Stimulated activated CD8-positive, alpha-beta memory T cell treated with anti-CD3 and anti-CD28 coated beads, Interleukin-7, amount 100 ng/mL, for 4 hours (primary cell): Measurements from ENCODE around the gene TP63.

Experiments used
- DNase-seq, 2 donors: peaks; one replicate each; pipeline ENCODE4 v3.0.0-alpha.2; 2020; ENCODE audit warnings: low read depth in 2 of 2

Gene TP63

DNA sequence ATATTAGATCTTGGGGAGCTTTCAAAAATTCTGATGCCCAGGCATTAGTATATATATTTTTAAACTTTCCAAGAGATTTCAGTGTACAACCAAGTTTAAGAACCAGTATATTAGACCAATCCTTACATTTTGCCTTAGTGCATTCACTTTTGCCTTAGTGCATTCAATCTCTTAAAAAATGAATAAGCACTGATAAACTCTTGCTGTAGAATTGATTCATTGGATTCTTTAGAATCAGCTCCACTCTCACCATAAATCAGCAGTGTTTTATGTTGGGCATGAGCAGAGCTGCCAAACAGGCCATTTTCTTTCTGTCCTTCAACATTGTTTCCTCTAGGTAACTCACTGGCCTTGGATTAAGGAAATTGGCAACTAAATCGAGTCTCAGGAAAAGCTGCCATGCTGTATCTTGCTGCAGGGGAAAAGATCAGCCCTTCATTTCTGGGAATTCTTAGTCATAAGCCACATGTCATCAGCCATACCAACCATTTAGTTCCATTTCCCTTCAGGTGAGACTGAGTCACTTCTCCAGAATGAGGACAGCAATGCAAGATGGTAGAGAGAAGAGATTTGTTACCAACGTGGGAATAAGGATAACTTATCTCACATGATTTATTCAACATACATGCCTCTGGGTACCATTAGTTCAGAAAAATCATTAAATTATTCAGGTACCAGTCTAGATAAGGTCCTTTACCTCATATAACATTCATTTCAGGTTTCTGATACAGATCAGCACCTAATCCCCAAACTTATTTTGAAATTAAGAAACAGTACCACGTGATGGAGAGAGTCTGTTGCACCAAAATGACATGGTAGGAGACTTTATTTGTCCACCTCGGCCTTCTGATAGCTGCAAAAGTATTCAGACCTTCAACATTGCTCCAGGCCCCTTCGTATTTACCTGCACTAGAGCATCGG lies 297.0 kb downstream of the TP63 start:
- no peak for DNase-seq

DNA sequence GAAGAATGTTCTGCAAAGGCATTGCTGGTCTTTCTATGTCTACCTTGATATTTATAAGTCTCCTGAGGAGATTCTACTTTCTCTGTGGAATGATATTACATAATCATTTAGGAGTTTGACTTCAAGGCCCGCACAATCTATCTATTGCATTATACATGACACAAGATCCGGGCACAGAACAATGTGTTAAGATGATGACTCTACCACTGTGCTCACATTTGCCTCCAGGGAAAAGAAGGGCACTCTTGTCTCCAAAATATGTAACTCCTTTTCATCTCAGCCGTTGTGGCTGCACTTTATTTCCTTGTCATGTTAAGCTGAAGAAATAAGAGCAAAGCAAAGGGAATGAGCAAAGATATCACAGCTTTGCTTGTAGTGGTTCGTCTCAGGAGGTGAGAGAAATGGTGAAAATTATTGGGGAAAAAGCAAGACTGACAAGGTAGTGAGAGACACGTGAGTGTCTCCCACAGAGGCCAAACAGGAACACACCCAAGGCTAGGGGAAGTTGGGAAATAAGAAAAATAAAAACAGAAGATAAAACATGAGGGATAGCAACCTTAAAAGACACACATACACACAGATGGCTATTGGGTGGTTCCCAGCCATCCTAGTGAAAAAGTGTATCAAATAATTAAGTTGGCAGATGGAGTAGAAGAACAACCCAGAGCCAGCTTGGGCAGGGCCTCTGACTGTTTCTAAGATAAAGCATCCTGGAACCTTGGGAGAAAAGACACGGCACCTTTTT lies 305.2 kb downstream of the TP63 start:
- DNase-seq = no peak

DNA sequence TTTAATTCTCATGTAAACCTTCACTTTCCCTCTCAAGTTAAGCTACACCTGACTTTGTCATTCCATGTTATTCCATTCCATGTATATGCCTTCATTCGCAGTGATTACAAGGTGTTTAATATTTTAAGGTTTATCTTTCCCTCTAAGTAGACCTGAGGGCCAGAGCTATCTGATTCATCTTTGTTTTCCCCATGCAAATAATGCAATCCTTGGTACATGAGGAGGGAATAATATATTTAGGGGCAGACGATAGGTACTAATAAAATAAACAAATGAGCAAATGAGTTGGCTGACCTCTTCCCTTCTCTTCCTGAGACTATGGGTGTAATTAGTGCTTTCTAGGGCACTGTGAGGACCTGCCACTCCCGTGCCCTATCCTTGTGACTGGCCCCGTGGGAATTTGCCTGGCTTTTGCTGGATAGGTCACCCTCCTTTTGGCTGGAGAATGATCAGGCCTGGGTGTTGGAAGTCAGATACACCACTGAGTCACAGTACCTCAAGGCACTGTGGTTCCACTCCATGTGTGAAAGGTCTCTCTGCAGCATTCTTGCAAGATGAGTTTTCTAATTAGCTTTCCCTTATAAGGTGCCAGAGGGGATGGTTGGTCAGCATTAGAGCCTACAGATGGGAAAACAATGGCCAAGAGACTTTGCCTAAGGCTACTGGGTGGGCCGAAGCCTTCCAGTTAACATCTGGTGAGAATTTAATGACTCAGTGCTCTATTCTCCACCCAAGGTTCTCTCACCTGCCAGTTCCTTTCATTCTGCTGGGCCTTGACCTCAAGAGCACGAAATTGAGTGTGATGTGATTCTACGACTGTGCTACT lies 306.3 kb downstream of the TP63 start:
- DNase-seq = no peak

DNA sequence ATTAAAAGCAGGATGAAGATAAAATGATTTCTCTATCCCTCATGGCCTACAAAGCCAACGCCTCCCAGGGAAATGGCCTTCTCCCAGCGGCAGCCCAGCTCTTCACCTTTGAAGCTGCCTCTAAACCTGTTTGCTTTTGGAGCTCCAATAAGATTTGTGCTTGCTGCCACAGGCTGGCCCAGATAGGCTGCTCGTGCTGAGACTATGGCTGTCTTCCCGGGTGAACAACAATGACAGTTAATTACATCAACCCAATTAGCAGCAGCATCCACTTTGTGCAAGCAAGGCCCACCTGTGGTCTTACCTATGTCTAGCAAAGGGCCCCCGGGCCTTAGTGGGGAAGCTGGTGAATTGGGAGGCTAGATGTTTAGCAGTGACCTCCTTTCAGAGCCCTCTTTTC lies 309.9 kb downstream of the TP63 start:
- DNase-seq = no peak

DNA sequence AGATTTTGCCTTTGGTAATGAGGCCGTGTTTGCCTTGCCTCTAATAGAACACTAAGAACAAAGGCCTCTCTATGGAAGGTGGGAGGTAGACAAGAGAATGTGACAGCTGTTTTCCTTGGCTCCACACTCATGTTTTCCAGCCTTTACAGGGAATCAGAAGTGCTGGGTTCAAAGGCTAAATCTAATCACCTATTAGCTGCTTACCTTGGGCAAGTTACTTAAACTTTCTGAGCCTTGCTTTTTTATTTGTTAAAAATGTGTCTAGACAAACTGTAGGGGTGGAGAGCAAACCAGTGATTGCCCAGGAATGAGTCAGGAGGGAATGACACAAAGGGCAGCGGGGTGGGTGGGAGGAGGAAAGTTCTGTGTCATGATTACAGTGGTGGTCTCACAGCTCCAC lies 310.5 kb downstream of the TP63 start:
- DNase-seq = peak in 1 of 2 donors; percentile 1

DNA sequence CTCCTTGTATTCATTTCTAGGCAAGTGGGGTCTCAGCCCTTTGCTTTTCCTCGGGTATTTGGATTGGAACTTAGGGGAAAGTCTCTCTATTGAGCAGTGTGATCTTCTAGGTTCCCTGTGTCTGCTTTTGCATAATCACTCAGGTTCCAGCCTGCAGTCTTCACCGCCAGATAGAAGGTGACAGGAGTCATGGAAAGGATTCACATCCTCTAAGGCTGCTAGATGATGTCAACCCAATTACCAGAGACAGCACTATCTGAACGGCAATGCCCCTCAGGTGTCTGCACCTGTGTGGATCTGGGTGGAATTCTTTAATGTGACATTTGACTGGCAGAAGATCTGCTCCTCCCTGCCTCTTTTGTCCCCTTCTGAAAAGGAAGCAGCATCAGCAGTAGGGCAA lies 311.8 kb downstream of the TP63 start:
- no peak for DNase-seq

DNA sequence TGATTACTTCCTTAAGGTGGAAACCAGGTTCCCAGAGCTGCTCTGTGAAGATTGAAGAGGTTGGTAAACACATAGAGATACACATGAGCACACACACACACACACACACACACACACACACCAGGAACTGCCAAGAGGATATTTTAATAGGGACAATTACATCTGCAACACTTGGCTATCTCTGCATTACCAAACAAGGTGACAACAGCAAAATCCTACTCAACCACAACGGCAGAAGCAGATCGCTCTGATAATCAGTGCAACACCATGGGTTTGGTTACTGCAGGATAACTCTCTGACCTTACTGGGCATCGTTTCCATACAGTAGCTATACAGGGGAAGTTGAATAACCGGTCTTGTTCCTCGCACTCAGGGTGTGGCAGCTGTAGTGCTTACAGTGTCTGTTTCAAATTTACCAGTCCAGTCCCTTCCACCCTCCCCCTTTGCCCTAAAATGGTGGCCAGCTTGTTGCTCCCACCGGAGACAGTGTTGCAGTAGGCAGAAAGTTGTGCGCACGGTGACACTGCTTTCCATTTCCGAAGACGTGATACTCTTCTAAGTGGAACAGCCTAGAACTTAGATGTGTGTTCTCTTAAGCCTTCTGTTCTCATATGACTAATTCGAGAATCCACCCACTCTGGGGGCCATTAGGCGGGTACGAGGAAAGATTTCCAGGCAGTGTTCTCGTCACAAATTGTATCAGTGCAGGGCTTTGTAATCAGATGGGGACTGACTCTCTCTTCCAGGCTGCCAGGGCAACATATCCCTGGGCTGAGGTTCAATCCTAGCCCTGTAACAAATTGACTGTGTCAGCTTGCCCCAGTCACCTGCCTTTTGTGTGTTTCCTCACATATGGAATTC lies 313.3 kb downstream of the TP63 start:
- DNase-seq = no peak

DNA sequence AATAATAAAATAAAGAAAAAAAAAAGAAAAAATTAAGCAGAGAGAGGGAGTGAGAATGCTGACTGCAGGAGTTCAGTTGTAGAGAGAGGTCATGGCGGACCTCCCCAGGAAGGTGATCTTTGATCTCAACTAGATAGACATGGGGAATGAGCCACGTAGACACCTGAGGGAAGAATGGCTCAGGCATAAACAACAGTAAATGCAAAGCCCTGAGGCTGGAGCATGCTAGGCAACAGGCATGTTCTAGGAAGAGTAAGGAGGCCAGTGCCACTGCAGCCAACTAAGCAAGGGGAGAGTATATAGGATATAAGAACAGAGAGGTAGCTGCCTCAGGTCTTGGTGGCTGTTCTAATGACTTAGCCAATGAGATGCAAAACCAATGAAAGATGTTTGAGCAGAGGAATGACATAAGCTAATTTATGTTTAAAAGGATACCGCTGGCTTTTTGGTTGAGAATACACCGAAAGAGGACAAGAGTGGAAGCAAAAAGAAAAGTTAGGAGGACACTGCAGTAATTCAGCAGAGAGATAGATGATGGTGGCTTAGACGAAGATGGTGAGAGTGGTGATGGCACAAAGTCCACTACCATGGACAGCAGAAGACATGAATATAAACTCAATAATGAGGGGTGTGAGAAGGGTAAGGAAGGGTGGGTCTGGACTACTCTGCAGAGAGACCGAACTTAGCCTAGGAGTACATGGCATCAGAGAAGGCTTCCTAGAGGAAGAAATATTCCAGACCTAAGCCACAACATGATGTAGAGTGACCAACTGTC lies 314.9 kb downstream of the TP63 start:
- no peak for DNase-seq
